ENCODE results near the gene ACSF3. TPM values are rescaled to one million over a fixed set of nuclear protein-coding genes. Genes with fewer than 3 reads are reported as not detected.

Gene ACSF3
- total and polyA plus RNA-seq, 3 donors from 2014 or later = 30.3 to 70.1 (median 61.0) TPM

DNA sequence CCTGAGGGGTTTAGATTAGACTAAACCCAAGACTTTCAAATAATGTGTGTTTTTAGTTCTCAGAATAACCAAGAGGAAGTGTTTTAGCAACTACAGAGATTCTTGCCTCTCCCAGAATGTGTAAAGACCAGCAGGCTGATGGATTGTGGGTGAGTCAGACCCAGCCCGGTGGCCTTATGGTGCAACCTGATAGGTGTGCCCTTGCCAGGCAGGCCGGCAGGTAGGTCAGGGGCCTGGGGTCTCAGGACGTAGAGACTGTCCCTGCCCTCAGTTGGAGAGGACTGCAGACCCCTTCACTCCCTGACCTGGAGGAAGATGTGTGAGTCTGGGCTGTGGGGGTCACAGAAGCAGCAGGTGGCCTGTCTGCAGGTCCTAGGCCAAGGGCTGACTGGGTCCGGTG lies 47.2 kb upstream of the ACSF3 start:
- no peak for TF ChIP-seq POLR2A (IDR thresholded peaks at IDR 0.05)
- TF ChIP-seq, protein P1, sequence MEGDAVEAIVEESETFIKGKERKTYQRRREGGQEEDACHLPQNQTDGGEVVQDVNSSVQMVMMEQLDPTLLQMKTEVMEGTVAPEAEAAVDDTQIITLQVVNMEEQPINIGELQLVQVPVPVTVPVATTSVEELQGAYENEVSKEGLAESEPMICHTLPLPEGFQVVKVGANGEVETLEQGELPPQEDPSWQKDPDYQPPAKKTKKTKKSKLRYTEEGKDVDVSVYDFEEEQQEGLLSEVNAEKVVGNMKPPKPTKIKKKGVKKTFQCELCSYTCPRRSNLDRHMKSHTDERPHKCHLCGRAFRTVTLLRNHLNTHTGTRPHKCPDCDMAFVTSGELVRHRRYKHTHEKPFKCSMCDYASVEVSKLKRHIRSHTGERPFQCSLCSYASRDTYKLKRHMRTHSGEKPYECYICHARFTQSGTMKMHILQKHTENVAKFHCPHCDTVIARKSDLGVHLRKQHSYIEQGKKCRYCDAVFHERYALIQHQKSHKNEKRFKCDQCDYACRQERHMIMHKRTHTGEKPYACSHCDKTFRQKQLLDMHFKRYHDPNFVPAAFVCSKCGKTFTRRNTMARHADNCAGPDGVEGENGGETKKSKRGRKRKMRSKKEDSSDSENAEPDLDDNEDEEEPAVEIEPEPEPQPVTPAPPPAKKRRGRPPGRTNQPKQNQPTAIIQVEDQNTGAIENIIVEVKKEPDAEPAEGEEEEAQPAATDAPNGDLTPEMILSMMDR (IDR thresholded peaks at IDR 0.05) = no peak
- Histone ChIP-seq H3K4me1 (no peaks in the 10 kb centered on the region), H3K9me3 (no peaks in the 10 kb centered on the region), H3K27me3 (no peaks in the 10 kb centered on the region), H3K36me3 (ENCODE audit: low read depth, missing control alignments) (no peaks in the 10 kb centered on the region), H3K4me3 (no peak overlapping the region), H3K27ac (no peak overlapping the region)
- 83 to 90% methylated on average over 4 of the region's 4 CpGs for WGBS, 2 donors
- intact Hi-C loops (cut with DNase I; ENCODE audit: low total_unique reads) = no loop called here
- no peak for DNase-seq

DNA sequence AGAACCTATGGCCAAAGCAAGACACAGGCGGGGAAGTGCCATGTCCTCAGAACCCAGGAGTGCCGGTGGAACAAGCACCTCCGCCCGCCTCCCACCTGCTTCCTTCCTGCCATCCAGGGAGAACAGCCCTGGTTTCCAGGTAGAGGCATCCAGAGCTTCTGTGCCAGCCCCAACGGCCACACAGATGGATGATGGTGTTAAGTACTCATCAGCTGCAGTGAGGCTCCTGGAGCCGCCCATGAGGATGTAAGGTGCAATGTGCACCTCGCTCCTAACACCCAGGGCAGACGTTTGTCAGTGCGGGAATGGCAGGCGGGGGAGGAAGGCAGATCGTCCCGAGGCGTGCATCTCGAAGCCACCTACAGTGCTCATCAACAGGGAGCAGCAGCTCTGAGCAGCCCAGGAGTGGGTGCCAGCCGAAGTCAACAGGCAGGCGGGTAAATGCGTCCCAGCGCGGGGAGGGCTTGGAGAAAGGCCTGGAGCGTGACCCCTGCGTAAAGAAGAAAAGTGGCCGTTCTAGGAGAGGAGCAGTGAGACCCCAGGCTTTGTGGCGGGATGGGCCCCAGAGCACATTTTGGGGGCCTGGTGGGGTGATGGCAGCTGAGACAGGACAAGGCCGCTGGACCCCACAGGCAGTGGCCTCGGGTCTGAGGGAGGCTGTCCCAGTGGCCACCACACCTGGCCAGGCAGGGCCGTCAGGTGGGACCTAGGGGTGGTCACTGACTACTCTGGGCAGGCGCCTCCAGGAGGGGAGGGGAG lies 46.1 kb upstream of the ACSF3 start:
- 64 to 70% methylated on average over 24 to 27 of the region's 27 CpGs for WGBS, 2 donors
- TF ChIP-seq, protein P1 (IDR thresholded peaks at IDR 0.05) = no peak
- no peak for TF ChIP-seq POLR2A (IDR thresholded peaks at IDR 0.05)
- Histone ChIP-seq H3K9me3 (no peaks in the 10 kb centered on the region), H3K27me3 (no peaks in the 10 kb centered on the region), H3K4me3 (no peak overlapping the region), H3K36me3 (ENCODE audit: low read depth, missing control alignments) (no peaks in the 10 kb centered on the region), H3K4me1 (no peaks in the 10 kb centered on the region), H3K27ac (no peak overlapping the region)
- no peak for DNase-seq
- intact Hi-C loops (cut with DNase I; ENCODE audit: low total_unique reads) = no loop called here

DNA sequence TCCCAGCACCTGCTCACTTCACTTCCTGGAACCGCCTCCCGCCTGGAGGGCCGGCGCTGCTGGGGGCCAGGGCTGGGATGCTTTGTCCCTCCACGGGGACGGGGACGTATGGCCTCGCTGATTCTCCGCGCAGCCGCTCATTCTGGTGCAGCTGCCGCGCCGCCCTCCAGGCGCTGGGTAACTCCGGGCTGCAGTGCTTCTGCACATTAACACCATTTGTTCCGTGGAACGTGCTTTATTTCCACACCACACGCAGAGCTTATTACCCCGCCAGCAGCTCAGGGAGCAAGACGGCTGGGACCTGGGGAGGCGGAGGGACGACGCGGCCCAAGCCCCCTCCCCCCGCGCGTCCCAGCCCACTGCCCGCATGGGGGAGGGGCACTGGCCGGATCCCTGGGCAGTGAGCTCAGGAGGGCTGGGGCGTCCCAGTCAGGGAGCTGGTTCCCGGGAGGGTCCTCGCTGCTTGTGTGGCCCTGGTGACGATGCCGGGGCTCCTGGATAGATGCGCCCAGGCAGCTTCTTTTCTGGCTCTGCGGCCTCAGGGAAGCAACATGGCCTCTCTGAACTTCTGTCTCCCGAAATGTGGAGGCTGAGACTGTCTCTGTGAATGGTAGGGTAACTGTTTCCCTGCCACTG lies 45.4 kb upstream of the ACSF3 start:
- Histone ChIP-seq H3K36me3 (ENCODE audit: low read depth, missing control alignments) (no peaks in the 10 kb centered on the region), H3K27me3 (no peaks in the 10 kb centered on the region), H3K4me1 (no peaks in the 10 kb centered on the region), H3K4me3 (no peak overlapping the region), H3K27ac (no peak overlapping the region), H3K9me3 (no peaks in the 10 kb centered on the region)
- intact Hi-C loops (cut with DNase I; ENCODE audit: low total_unique reads) = no loop called here
- no peak for DNase-seq
- 39 to 45% methylated on average over 13 to 38 of the region's 38 CpGs for WGBS, 2 donors
- TF ChIP-seq POLR2A (IDR thresholded peaks at IDR 0.05) = no peak
- TF ChIP-seq, protein P1 (IDR thresholded peaks at IDR 0.05) = no peak

DNA sequence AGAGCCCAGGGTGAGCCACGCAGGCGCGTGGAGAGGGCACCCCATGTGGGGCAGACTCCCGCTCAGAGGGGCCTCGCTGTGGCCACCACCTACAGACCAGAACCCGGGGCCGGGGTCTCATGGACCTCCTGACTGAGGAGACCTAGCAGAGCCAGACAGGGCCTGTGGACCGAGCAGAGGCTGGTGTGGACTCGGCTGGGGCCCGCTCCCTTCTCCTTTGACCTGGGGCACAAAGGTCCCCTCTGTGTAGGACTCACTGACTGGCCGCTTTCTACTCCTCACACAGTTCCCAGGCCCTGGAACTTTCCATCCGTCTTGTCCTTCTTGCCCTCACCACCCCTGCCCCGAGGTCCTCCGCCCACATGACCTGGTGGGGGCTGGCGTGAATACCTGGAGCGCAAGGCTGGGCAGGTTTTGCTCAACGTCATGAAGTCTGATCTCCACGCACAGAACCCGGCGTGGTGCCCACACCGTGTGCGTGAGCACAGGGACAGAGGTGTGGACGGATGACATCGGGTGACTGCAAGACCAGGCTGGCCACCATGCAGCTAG lies 44.7 kb upstream of the ACSF3 start:
- intact Hi-C loops (cut with DNase I; ENCODE audit: low total_unique reads) = no loop called here
- DNase-seq = no peak
- Histone ChIP-seq H3K9me3 (no peaks in the 10 kb centered on the region), H3K27me3 (no peaks in the 10 kb centered on the region), H3K36me3 (ENCODE audit: low read depth, missing control alignments) (no peaks in the 10 kb centered on the region), H3K4me1 (no peaks in the 10 kb centered on the region), H3K27ac (no peak overlapping the region), H3K4me3 (no peak overlapping the region)
- TF ChIP-seq POLR2A (IDR thresholded peaks at IDR 0.05) = no peak
- TF ChIP-seq, protein P1 (IDR thresholded peaks at IDR 0.05) = no peak
- 83 to 84% methylated on average over 7 to 24 of the region's 24 CpGs for WGBS, 2 donors

Measured in testis (tissue), 3 donors.